Upper lobe of right lung (tissue), 1 donor: ENCODE results near the gene KCTD7. TPM values are rescaled to one million over a fixed set of nuclear protein-coding genes. Genes with fewer than 3 reads are reported as not detected.
"Not testable (repeated sequence)": the region's sequence is repeated elsewhere in the genome, so short reads cannot be mapped to it uniquely, and the experiment has no call there.

Source experiments
- ATAC-seq: fragments of 200-7000 bp; cut with Tn5 transposase; one replicate; pipeline ENCODE4 v1.9.1; 2020; ENCODE audit warnings: mild to moderate bottlenecking, moderate library complexity
- DNase-seq: peaks from one replicate; pipeline ENCODE4 v3.0.0-alpha.2; 2020
- H3K27ac ChIP-seq: fragments of 200-600 bp; one replicate; pipeline ENCODE4 v1.8.0; 2022
- H3K27me3 ChIP-seq: fragments of 200-600 bp; one replicate; pipeline ENCODE4 v1.8.0; 2022; ENCODE audit warnings: mild to moderate bottlenecking
- H3K36me3 ChIP-seq: fragments of 200-600 bp; one replicate; pipeline ENCODE4 v1.8.0; 2022
- H3K4me1 ChIP-seq: fragments of 200-600 bp; one replicate; pipeline ENCODE4 v1.8.0; 2022
- H3K4me3 ChIP-seq: fragments of 200-600 bp; one replicate; pipeline ENCODE4 v1.8.0; 2022; ENCODE audit warnings: mild to moderate bottlenecking
- H3K9me3 ChIP-seq: fragments of 200-600 bp; one replicate; pipeline ENCODE4 v1.8.0; 2022
- intact Hi-C: fragments of 100-400 bp; cut with DNase I; formaldehyde crosslinking; loops from one replicate; pipeline ENCODE4 v1.11.0; 2022
- total RNA-seq: library from RNA; stranded (reverse); fragmentation: NEBNext Ultra II Directional; extraction: Animal tissue kit (Norgen Biotek cat#: 25700); gene quantifications from one replicate; pipeline ENCODE4 v1.2.1, GENCODE V29; 2021
- TF ChIP-seq, protein P1 (sequence below): fragments of 200-600 bp; IDR thresholded peaks from one replicate; pipeline ENCODE4 v1.8.0; 2022; ENCODE audit warnings: antibody characterized with exemption
- donor health status: DM: no; HTN: yes; CAD: no; lungs with severe emphysema.

KCTD7 gene
- total RNA-seq, 1 donor from 2014 or later, result 12.5 TPM

DNA sequence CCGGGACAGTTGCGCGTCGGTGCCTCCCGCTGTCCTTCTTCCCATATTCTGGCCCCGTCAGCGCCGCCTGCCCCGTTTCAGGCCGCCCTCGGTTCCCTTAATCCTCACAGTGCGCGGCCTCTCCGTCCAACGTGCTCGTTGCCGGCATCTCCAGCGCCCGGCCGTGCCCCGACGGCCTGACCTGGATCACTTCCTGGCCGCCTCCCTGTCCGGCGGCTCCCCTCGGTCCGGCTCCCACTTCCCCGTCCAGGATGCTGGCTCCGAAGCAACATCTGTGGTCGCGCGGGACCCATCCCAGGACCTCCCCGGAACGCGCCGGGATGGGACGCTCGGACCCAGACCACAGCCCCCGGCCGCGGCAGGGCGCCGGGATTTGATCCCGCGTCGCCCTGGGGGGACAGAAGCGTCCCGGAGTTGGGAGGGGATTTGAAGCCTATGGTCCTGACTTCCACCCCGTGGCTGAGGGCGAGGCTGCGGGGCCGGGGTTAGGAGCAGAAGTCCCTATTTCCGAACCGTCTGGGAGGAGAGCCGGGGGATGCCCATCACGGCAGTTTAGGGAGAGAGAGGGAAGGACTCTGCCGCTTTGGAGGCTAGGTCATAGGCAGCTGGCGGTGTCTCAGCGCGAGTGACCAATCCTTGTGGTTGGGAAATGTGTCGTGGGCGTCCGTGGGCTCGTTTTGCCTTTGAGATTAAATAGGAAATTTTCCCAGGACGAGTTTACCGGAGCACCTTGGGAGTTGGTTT, 53.8 kb downstream of the KCTD7 start:
- intact Hi-C loops, result no loop called here
- TF ChIP-seq, protein P1, sequence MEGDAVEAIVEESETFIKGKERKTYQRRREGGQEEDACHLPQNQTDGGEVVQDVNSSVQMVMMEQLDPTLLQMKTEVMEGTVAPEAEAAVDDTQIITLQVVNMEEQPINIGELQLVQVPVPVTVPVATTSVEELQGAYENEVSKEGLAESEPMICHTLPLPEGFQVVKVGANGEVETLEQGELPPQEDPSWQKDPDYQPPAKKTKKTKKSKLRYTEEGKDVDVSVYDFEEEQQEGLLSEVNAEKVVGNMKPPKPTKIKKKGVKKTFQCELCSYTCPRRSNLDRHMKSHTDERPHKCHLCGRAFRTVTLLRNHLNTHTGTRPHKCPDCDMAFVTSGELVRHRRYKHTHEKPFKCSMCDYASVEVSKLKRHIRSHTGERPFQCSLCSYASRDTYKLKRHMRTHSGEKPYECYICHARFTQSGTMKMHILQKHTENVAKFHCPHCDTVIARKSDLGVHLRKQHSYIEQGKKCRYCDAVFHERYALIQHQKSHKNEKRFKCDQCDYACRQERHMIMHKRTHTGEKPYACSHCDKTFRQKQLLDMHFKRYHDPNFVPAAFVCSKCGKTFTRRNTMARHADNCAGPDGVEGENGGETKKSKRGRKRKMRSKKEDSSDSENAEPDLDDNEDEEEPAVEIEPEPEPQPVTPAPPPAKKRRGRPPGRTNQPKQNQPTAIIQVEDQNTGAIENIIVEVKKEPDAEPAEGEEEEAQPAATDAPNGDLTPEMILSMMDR, result no peak

DNA sequence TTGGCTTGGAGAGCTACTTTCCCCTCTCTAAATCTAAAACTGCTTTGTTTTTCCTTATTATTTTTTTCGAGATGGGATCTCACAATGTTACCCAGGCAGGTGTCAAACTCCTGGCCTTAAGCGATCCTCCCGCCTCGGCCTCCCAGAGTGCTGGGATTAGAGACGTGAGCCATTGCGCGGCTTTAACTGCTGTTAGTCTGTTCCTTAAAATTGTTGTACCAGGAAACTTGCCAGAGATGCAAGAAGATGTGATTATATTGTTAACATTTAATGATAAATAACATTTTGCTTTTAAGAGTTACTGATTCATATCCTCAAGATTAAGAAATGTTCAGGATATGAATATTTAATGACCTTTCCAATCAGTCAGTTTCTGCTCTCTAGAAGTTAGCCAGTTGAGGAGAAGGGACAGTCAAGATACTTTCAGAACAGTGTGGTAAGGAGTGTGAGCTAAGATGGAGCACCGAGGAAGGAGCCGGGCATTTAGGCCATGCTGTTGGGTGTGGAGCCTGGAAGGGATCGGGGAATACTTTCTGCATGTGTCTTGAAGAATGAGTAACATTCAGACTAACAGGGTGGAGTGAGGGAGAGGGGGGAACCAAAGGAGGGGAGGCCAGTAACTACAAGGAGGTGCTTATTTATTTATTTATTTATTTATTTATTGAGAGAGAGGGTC, 54.6 kb downstream of the KCTD7 start:
- H3K27me3 ChIP-seq, H3K36me3 ChIP-seq, intact Hi-C loops, H3K9me3 ChIP-seq, H3K27ac ChIP-seq, DNase-seq, ATAC-seq: not testable (repeated sequence)
- Histone ChIP-seq H3K4me1 (peaks cover 10% of the 10 kb centered on the region), H3K4me3 (peak overlapping the region; percentile 95)

More for the DNA sequence above, 53.8 kb downstream of the KCTD7 start:
- peaks cover 10% of the 10 kb centered on the region for H3K4me1 ChIP-seq
- no peak for DNase-seq
- no peaks in the 10 kb centered on the region for H3K27me3 ChIP-seq
- H3K4me3 ChIP-seq, result peak overlapping the region; percentile 95
- H3K9me3 ChIP-seq, result no peaks in the 10 kb centered on the region
- H3K36me3 ChIP-seq, result no peaks in the 10 kb centered on the region
- H3K27ac ChIP-seq, result peak overlapping the region; percentile 97
- peak; percentile 39 for ATAC-seq

DNA sequence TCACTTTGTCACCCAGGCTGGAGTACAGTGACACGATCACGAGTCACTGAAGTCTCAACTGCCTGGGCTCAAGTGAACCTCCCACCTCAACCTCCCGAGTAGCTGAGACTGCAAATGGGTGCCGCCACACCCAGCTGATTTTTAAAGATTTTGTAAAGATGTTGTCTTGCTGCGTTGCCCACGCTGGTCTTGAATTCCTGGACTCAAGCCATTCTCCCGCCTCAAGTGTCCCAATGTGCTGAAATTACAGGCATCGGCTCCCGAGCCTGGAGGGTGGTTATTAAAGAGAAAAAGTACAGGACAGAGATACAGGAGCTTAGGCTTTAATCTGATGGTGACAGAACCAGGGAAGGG, 55.1 kb downstream of the KCTD7 start:
- DNase-seq (no peak), ATAC-seq (no peak)
- Histone ChIP-seq H3K4me3 (no peak overlapping the region), H3K4me1 (peaks cover 10% of the 10 kb centered on the region), H3K27me3 (no peaks in the 10 kb centered on the region), H3K27ac (no peak overlapping the region), H3K9me3 (no peaks in the 10 kb centered on the region), H3K36me3 (no peaks in the 10 kb centered on the region)
- intact Hi-C loops, result no loop called here
- TF ChIP-seq, protein P1, result no peak

DNA sequence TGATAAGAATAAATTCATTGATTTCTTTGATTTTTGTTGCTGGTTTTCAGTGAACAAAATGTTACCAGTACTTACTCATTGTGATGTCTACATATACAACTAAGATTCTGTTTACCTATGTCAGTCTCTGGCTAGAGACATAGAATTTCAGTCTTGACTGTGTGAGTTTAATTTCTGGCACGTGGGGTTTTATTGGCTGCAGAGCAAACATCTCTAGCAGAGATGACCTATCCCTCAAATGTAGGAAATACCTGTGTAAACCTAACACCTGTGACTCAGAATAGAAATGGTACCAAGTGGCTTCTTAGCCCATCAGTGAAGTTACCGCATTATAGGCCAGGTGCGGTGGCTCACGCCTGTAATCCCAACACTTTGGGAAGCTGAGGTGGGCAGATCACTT, 57.0 kb downstream of the KCTD7 start:
- H3K9me3 ChIP-seq, ATAC-seq, H3K4me3 ChIP-seq, H3K4me1 ChIP-seq, H3K36me3 ChIP-seq, H3K27ac ChIP-seq, intact Hi-C loops, DNase-seq, H3K27me3 ChIP-seq: not testable (repeated sequence)

DNA sequence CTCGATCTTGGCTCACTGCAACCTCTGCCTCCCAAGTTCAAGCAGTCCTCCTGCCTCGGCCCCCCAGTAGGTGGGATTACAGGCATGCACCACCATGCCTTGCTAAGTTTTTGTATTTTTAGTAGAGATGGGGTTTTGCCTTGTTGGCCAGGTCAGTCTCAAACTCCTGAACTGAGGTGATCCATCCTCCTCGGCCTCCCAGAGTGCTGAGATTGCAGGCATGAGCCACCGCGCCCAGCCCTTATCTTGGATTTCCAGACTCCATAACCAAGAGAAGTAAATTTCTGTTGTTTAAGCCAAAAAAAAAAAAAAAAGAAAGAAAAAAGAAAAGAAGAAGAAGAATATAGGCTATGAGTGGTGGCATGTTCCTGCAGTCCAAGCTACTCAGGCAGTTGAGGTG, 58.5 kb downstream of the KCTD7 start:
- Histone ChIP-seq H3K9me3 (no peaks in the 10 kb centered on the region), H3K27me3 (no peaks in the 10 kb centered on the region), H3K4me3 (no peak overlapping the region), H3K4me1 (peaks cover 4% of the 10 kb centered on the region), H3K27ac (no peak overlapping the region), H3K36me3 (no peaks in the 10 kb centered on the region)
- TF ChIP-seq, protein P1, result no peak
- ATAC-seq (no peak), DNase-seq (no peak)
- intact Hi-C loops, result no loop called here

DNA sequence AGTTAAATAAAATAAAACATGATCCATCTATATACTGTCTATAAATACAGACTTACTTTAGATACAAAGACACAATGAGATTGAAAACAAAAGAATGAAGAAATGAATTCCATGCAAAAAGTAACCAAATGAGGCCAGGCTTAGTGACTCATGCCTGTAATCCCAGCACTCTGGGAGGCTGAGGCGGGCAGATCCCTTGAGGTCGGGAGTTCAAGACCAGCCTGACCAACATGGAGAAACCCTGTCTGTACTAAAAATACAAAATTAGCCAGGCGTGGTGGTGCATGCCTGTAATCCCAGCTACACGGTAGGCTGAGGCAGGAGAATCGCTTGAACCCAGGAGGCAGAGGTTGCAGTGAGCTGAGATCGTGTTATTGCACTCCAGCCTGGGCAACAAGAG, 59.0 kb downstream of the KCTD7 start:
- H3K9me3 ChIP-seq, DNase-seq, H3K4me1 ChIP-seq, ATAC-seq, H3K4me3 ChIP-seq, H3K27me3 ChIP-seq, intact Hi-C loops, H3K27ac ChIP-seq, H3K36me3 ChIP-seq: not testable (repeated sequence)

DNA sequence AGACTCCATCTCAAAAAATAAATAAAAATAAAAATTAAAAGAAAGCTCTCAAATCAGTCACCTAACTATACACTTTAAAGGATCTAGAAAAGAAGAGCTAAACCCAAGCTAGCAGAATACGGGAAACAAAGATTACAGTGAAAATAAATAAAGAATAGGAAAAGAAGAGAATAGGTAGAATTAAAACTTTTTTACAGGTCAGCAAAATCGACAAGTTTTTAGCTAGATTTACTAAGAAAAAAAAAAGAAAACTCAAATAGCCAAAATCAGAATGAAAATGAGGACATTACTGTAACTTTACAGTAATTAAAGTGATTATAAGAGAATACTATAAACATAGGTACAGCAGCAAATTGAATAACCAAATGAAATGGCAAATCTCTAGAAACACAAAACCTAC, 60.4 kb downstream of the KCTD7 start:
- no peak overlapping the region for H3K27ac ChIP-seq
- H3K27me3 ChIP-seq, result no peaks in the 10 kb centered on the region
- no peaks in the 10 kb centered on the region for H3K4me1 ChIP-seq
- TF ChIP-seq, protein P1, result no peak
- no peak for ATAC-seq
- no peak for DNase-seq
- no peaks in the 10 kb centered on the region for H3K36me3 ChIP-seq
- H3K4me3 ChIP-seq, result no peak overlapping the region
- intact Hi-C loops, result no loop called here
- no peaks in the 10 kb centered on the region for H3K9me3 ChIP-seq
